ENCODE measurements around the gene ZNF710.
A peak's percentile ranks its signal among the peaks of the same experiment; 100 is the strongest.

DNA sequence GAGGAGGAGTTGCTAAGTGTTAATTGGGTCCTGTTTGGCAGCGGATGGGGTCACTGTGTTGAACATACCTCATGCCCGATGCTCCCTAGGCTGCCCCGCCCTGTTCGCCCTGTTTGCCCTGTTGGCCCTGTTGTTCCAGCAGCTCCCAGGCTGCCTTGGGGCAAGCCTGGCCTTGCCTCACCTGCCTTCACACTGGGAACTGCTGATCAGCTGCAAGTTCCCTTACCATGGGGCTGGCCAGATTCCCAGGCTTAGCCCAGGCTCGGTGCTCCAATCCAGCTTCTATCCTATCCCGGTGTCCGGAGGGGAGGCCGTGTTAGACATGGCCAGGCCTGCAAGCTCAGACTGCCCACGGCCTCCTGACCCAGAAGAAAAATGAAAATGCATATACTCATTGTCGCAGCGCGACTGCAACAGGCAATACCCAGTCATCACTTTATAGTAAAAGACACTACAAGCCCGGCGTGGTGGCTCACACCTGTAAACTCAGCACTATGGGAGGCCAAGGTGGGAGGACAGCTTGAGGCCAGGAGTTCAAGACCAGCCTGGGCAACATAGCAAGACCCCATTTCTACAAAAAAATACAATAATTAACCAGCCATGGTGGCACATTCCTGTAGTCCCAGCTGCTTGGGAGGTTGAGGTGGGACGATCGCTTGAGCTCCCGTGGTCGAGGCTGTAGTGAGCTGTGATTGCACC is 42.9 kb upstream of the ZNF710 start:
- TF ChIP-seq POLR2AphosphoS5 (IDR thresholded peaks at IDR 0.05; ENCODE audit: insufficient read depth in 1 of 2, low read depth in 1 of 2) (peak; percentile 53 to 66), POLR2A (IDR thresholded peaks at IDR 0.05) (no peak)
- TF ChIP-seq, protein P1, sequence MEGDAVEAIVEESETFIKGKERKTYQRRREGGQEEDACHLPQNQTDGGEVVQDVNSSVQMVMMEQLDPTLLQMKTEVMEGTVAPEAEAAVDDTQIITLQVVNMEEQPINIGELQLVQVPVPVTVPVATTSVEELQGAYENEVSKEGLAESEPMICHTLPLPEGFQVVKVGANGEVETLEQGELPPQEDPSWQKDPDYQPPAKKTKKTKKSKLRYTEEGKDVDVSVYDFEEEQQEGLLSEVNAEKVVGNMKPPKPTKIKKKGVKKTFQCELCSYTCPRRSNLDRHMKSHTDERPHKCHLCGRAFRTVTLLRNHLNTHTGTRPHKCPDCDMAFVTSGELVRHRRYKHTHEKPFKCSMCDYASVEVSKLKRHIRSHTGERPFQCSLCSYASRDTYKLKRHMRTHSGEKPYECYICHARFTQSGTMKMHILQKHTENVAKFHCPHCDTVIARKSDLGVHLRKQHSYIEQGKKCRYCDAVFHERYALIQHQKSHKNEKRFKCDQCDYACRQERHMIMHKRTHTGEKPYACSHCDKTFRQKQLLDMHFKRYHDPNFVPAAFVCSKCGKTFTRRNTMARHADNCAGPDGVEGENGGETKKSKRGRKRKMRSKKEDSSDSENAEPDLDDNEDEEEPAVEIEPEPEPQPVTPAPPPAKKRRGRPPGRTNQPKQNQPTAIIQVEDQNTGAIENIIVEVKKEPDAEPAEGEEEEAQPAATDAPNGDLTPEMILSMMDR (IDR thresholded peaks at IDR 0.05) = no peak
